NOMO-1 (cell line): Measurements from ENCODE around the gene LPCAT1.
A peak's percentile ranks its signal among the peaks of the same experiment; 100 is the strongest.
"Not testable (repeated sequence)": the region's sequence is repeated elsewhere in the genome, so short reads cannot be mapped to it uniquely, and the experiment has no call there.

Source experiments
- DNase-seq, 2 experiments: peaks; one replicate each; lab custom pipeline; 2025; ENCODE audit not compliant: unreplicated experiment in 2 of 2; lab: John Stamatoyannopoulos, UW

The LPCAT1 gene

GRCh38 chr5:1510151-1510561 lies 13.6 kb downstream of the LPCAT1 start:
- no peak for DNase-seq

- DNase-seq: no peak
Measured at GRCh38 chr5:1509346-1510085, 14.2 kb downstream of the LPCAT1 start.

- DNase-seq: no peak
Measured at GRCh38 chr5:1508659-1509290, 15.0 kb downstream of the LPCAT1 start.

- no peak for DNase-seq
Measured at GRCh38 chr5:1507961-1508658, 15.7 kb downstream of the LPCAT1 start.

- DNase-seq: no peak
Measured at GRCh38 chr5:1507457-1507856, 16.3 kb downstream of the LPCAT1 start.

- no peak for DNase-seq
Measured at GRCh38 chr5:1507014-1507375, 16.8 kb downstream of the LPCAT1 start.

GRCh38 chr5:1506242-1507013 lies 17.3 kb downstream of the LPCAT1 start:
- no peak for DNase-seq

- DNase-seq: no peak
Measured at GRCh38 chr5:1505506-1506241, 18.1 kb downstream of the LPCAT1 start.

GRCh38 chr5:1505089-1505488 lies 18.7 kb downstream of the LPCAT1 start:
- not testable (repeated sequence) for DNase-seq

GRCh38 chr5:1504617-1505016 lies 19.1 kb downstream of the LPCAT1 start:
- DNase-seq: no peak

GRCh38 chr5:1504069-1504595 lies 19.6 kb downstream of the LPCAT1 start:
- DNase-seq: no peak

- peak; percentile 83 to 95 for DNase-seq
Measured at GRCh38 chr5:1503241-1504068, 20.3 kb downstream of the LPCAT1 start.

- DNase-seq: no peak
Measured at GRCh38 chr5:1502737-1503120, 21.0 kb downstream of the LPCAT1 start.

- DNase-seq: peak; percentile 95 to 99
Measured at GRCh38 chr5:1502046-1502736, 21.6 kb downstream of the LPCAT1 start.

- DNase-seq: no peak
Measured at GRCh38 chr5:1501372-1502045, 22.3 kb downstream of the LPCAT1 start.

GRCh38 chr5:1500411-1501091 lies 23.2 kb downstream of the LPCAT1 start:
- no peak for DNase-seq

- no peak for DNase-seq
Measured at GRCh38 chr5:1499851-1500250, 23.9 kb downstream of the LPCAT1 start.
